GM23338 (cell line): ENCODE measurements around the gene ACOT13.

Experiments
- CREB1 ChIP-seq: fragments of 250-450 bp; sonication (Bioruptor Pico); IDR thresholded peaks from 2 replicates; pipeline ENCODE4 v1.5.0; 2020; ENCODE audit warnings: low read depth, mild to moderate bottlenecking, moderate library complexity
- EZH2 ChIP-seq: fragments of 200-600 bp; sonication (generic); IDR thresholded peaks from one replicate; pipeline ENCODE4 v1.8.0; 2017; ENCODE audit warnings: antibody characterized with exemption, mild to moderate bottlenecking, low read depth; ENCODE audit not compliant: unreplicated experiment
- EZH2phosphoT487 ChIP-seq: fragments of 200-600 bp; sonication (generic); IDR thresholded peaks from one replicate; pipeline ENCODE4 v1.8.1; 2018; ENCODE audit warnings: antibody characterized with exemption; ENCODE audit not compliant: unreplicated experiment
- JUNB ChIP-seq: IDR thresholded peaks from one replicate; pipeline ENCODE4 v1.6.1; 2016; ENCODE audit warnings: antibody characterized with exemption; ENCODE audit not compliant: unreplicated experiment
- POLR2AphosphoS5 ChIP-seq: IDR thresholded peaks from 2 replicates; pipeline ENCODE4 v1.6.1; 2016; ENCODE audit warnings: antibody characterized with exemption, low read depth
- STAT1 ChIP-seq: IDR thresholded peaks from one replicate; pipeline ENCODE4 v1.6.1; 2016; ENCODE audit warnings: antibody characterized with exemption; ENCODE audit not compliant: unreplicated experiment
- ZNF114 ChIP-seq: fragments of 250-450 bp; sonication (Bioruptor Pico); IDR thresholded peaks from 2 replicates; pipeline ENCODE4 v1.5.0; 2020; ENCODE audit warnings: mild to moderate bottlenecking, moderate library complexity
- ZNF331 ChIP-seq: fragments of 250-450 bp; sonication (Bioruptor Pico); IDR thresholded peaks from 2 replicates; pipeline ENCODE4 v1.5.0; 2020; ENCODE audit warnings: low read depth, mild to moderate bottlenecking, moderate library complexity
- TF ChIP-seq, protein P1 (sequence below), 2 experiments: fragments of 200-600 bp in 1 of 2; sonication (generic) in 1 of 2; conservative IDR thresholded peaks; 2 replicates each; pipeline versions ENCODE4 v1.5.1 to v1.6.1; 2016 to 2017; ENCODE audit warnings: antibody characterized with exemption in 2 of 2, low read depth in 2 of 2, mild to moderate bottlenecking in 2 of 2, moderate library complexity in 1 of 2
- TF ChIP-seq, protein P2 (sequence below): IDR thresholded peaks from 2 replicates; pipeline ENCODE4 v1.6.1; 2016; ENCODE audit warnings: antibody characterized with exemption
- TF ChIP-seq, protein P3 (sequence below): IDR thresholded peaks from one replicate; pipeline ENCODE4 v1.6.1; 2018; ENCODE audit warnings: antibody characterized with exemption; ENCODE audit not compliant: unreplicated experiment
- TF ChIP-seq, protein P4 (sequence below): fragments of 250-450 bp; sonication (Bioruptor Pico); IDR thresholded peaks from 2 replicates; pipeline ENCODE4 v1.5.0; 2020; ENCODE audit warnings: mild to moderate bottlenecking, moderate library complexity

DNA sequence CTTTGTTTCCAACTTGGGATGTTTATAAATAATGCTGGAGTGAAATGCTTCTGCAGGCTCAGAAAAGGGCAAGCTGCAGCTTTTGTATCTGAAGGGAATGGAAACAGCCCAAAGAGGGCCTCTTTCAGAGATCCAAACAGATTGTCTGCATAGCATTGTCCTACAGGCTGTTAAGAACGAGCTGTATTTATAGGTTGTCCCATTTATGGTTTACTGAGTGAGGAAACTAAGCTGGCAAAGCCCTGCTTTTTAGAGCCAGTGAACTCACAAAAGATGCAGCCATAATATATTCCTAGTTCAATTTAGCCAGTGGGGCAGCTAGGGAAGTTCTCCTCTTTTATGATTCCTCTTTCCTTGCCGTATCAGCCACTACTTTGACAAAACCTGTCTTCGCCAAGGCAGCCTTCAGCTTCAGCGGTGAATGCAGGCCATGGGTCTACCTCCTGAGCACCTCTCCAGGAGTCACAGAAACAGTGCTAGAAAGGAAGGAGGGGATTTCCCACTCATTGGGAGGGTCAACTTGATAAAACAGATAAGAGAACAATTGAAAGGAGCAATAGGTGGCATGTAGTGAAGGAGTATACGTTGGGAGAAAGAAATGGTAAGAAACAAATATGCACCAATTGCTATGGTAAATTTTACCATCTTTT, 35.9 kb upstream of the ACOT13 start:
- TF ChIP-seq, protein P1, sequence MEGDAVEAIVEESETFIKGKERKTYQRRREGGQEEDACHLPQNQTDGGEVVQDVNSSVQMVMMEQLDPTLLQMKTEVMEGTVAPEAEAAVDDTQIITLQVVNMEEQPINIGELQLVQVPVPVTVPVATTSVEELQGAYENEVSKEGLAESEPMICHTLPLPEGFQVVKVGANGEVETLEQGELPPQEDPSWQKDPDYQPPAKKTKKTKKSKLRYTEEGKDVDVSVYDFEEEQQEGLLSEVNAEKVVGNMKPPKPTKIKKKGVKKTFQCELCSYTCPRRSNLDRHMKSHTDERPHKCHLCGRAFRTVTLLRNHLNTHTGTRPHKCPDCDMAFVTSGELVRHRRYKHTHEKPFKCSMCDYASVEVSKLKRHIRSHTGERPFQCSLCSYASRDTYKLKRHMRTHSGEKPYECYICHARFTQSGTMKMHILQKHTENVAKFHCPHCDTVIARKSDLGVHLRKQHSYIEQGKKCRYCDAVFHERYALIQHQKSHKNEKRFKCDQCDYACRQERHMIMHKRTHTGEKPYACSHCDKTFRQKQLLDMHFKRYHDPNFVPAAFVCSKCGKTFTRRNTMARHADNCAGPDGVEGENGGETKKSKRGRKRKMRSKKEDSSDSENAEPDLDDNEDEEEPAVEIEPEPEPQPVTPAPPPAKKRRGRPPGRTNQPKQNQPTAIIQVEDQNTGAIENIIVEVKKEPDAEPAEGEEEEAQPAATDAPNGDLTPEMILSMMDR (conservative IDR thresholded peaks at IDR 0.05; ENCODE audit: low read depth in 2 of 2) = no peak
- TF ChIP-seq JUNB = no peak
- TF ChIP-seq POLR2AphosphoS5 = no peak
- no peak for TF ChIP-seq ZNF331 (CRISPR knock-in tag)
- TF ChIP-seq, protein P2, sequence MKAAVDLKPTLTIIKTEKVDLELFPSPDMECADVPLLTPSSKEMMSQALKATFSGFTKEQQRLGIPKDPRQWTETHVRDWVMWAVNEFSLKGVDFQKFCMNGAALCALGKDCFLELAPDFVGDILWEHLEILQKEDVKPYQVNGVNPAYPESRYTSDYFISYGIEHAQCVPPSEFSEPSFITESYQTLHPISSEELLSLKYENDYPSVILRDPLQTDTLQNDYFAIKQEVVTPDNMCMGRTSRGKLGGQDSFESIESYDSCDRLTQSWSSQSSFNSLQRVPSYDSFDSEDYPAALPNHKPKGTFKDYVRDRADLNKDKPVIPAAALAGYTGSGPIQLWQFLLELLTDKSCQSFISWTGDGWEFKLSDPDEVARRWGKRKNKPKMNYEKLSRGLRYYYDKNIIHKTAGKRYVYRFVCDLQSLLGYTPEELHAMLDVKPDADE = no peak
- no peak for TF ChIP-seq EZH2
- TF ChIP-seq STAT1 = no peak
- no peak for TF ChIP-seq CREB1 (CRISPR knock-in tag)
- no peak for TF ChIP-seq EZH2phosphoT487
- TF ChIP-seq, protein P3, sequence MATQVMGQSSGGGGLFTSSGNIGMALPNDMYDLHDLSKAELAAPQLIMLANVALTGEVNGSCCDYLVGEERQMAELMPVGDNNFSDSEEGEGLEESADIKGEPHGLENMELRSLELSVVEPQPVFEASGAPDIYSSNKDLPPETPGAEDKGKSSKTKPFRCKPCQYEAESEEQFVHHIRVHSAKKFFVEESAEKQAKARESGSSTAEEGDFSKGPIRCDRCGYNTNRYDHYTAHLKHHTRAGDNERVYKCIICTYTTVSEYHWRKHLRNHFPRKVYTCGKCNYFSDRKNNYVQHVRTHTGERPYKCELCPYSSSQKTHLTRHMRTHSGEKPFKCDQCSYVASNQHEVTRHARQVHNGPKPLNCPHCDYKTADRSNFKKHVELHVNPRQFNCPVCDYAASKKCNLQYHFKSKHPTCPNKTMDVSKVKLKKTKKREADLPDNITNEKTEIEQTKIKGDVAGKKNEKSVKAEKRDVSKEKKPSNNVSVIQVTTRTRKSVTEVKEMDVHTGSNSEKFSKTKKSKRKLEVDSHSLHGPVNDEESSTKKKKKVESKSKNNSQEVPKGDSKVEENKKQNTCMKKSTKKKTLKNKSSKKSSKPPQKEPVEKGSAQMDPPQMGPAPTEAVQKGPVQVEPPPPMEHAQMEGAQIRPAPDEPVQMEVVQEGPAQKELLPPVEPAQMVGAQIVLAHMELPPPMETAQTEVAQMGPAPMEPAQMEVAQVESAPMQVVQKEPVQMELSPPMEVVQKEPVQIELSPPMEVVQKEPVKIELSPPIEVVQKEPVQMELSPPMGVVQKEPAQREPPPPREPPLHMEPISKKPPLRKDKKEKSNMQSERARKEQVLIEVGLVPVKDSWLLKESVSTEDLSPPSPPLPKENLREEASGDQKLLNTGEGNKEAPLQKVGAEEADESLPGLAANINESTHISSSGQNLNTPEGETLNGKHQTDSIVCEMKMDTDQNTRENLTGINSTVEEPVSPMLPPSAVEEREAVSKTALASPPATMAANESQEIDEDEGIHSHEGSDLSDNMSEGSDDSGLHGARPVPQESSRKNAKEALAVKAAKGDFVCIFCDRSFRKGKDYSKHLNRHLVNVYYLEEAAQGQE = no peak
- TF ChIP-seq, protein P4, sequence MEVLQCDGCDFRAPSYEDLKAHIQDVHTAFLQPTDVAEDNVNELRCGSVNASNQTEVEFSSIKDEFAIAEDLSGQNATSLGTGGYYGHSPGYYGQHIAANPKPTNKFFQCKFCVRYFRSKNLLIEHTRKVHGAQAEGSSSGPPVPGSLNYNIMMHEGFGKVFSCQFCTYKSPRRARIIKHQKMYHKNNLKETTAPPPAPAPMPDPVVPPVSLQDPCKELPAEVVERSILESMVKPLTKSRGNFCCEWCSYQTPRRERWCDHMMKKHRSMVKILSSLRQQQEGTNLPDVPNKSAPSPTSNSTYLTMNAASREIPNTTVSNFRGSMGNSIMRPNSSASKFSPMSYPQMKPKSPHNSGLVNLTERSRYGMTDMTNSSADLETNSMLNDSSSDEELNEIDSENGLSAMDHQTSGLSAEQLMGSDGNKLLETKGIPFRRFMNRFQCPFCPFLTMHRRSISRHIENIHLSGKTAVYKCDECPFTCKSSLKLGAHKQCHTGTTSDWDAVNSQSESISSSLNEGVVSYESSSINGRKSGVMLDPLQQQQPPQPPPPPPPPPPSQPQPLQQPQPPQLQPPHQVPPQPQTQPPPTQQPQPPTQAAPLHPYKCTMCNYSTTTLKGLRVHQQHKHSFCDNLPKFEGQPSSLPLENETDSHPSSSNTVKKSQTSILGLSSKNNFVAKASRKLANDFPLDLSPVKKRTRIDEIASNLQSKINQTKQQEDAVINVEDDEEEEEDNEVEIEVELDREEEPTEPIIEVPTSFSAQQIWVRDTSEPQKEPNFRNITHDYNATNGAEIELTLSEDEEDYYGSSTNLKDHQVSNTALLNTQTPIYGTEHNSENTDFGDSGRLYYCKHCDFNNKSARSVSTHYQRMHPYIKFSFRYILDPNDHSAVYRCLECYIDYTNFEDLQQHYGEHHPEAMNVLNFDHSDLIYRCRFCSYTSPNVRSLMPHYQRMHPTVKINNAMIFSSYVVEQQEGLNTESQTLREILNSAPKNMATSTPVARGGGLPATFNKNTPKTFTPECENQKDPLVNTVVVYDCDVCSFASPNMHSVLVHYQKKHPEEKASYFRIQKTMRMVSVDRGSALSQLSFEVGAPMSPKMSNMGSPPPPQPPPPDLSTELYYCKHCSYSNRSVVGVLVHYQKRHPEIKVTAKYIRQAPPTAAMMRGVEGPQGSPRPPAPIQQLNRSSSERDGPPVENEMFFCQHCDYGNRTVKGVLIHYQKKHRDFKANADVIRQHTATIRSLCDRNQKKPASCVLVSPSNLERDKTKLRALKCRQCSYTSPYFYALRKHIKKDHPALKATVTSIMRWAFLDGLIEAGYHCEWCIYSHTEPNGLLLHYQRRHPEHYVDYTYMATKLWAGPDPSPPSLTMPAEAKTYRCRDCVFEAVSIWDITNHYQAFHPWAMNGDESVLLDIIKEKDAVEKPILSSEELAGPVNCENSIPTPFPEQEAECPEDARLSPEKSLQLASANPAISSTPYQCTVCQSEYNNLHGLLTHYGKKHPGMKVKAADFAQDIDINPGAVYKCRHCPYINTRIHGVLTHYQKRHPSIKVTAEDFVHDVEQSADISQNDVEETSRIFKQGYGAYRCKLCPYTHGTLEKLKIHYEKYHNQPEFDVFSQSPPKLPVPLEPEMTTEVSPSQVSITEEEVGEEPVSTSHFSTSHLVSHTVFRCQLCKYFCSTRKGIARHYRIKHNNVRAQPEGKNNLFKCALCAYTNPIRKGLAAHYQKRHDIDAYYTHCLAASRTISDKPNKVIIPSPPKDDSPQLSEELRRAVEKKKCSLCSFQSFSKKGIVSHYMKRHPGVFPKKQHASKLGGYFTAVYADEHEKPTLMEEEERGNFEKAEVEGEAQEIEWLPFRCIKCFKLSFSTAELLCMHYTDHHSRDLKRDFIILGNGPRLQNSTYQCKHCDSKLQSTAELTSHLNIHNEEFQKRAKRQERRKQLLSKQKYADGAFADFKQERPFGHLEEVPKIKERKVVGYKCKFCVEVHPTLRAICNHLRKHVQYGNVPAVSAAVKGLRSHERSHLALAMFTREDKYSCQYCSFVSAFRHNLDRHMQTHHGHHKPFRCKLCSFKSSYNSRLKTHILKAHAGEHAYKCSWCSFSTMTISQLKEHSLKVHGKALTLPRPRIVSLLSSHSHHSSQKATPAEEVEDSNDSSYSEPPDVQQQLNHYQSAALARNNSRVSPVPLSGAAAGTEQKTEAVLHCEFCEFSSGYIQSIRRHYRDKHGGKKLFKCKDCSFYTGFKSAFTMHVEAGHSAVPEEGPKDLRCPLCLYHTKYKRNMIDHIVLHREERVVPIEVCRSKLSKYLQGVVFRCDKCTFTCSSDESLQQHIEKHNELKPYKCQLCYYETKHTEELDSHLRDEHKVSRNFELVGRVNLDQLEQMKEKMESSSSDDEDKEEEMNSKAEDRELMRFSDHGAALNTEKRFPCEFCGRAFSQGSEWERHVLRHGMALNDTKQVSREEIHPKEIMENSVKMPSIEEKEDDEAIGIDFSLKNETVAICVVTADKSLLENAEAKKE (CRISPR knock-in tag) = no peak
- TF ChIP-seq ZNF114 (CRISPR knock-in tag) = no peak
